B cell (primary cell): ENCODE data around the gene FDXACB1. TPM values are rescaled to one million over a fixed set of nuclear protein-coding genes. Genes with fewer than 3 reads are reported as not detected.

Experiments
- ATAC-seq: fragments of 200-7000 bp; cut with Tn5 transposase; one replicate; pipeline ENCODE4 v1.10.0; 2021; ENCODE audit warnings: low read depth, mild to moderate bottlenecking, moderate number of reproducible peaks, moderate library complexity
- CTCF ChIA-PET: fragments of 350-600 bp; sonication (Branson Sonifier 250); formaldehyde crosslinking; loops from one replicate; lab custom pipeline; 2021; ENCODE audit warnings: antibody characterized with exemption, inconsistent platforms; lab: Charles Lee
- POLR2A ChIA-PET: fragments of 350-600 bp; sonication (Branson Sonifier 250); formaldehyde crosslinking; loops from one replicate; lab custom pipeline; 2021; ENCODE audit warnings: antibody characterized with exemption; lab: Charles Lee
- DNase-seq: peaks from one replicate; pipeline ENCODE4 v3.0.0; 2013
- H2AFZ ChIP-seq: 2 replicates; pipeline ENCODE4 v1.6.1; 2012; ENCODE audit warnings: mild to moderate bottlenecking, low read depth, low read length; ENCODE audit not compliant: insufficient read depth, poor library complexity, severe bottlenecking
- H3K27ac ChIP-seq, 2 donors: 1 replicate in 1 of 2; 2 replicates in 1 of 2; pipeline ENCODE4 v1.5.1; 2012 to 2013; ENCODE audit warnings: low read length in 2 of 2, mild to moderate bottlenecking in 2 of 2, moderate library complexity in 1 of 2
- H3K27me3 ChIP-seq, 4 experiments: fragments of 200-600 bp in 1 of 4; sonication (generic) in 1 of 4; replicated peaks in 1 of 4; 1 replicate in 2 of 4; 2 replicates in 2 of 4; pipeline versions ENCODE4 v1.6.1 to v1.7.0; 2013 to 2016; ENCODE audit warnings: low read length in 3 of 4, mild to moderate bottlenecking in 2 of 4, mixed read lengths in 1 of 4, moderate library complexity in 1 of 4; ENCODE audit not compliant: insufficient read depth in 4 of 4, control insufficient read depth in 3 of 4; ENCODE audit errors: control extremely low read depth in 1 of 4
- H3K36me3 ChIP-seq, 2 experiments: replicated peaks in 1 of 2; 1 replicate in 1 of 2; 2 replicates in 1 of 2; pipeline versions ENCODE4 v1.6.1 to v1.7.1; 2013; ENCODE audit warnings: low read length in 1 of 2; ENCODE audit not compliant: insufficient read depth in 2 of 2, control insufficient read depth in 1 of 2; ENCODE audit errors: control extremely low read depth in 1 of 2, extremely low read depth in 1 of 2
- H3K4me1 ChIP-seq, 2 donors: fragments of 200-600 bp in 1 of 2; sonication (generic) in 1 of 2; 1 replicate in 1 of 2; 2 replicates in 1 of 2; pipeline versions ENCODE4 v1.5.1 to v1.6.1; 2013 to 2017; ENCODE audit warnings: low read length in 2 of 2; ENCODE audit not compliant: control insufficient read depth in 2 of 2, insufficient read depth in 2 of 2
- H3K4me2 ChIP-seq: replicated peaks from 2 replicates; pipeline ENCODE3; 2012; ENCODE audit warnings: mild to moderate bottlenecking, low read depth, low read length; ENCODE audit not compliant: poor library complexity, severe bottlenecking
- H3K4me3 ChIP-seq, 5 experiments: fragments of 200-600 bp in 1 of 5; sonication (generic) in 1 of 5; 1 replicate in 3 of 5; 2 replicates in 2 of 5; pipeline versions ENCODE4 v1.5.1 to v1.7.0; 2011 to 2016; ENCODE audit warnings: low read length in 4 of 5, mild to moderate bottlenecking in 4 of 5, low read depth in 2 of 5, control low read depth in 1 of 5, moderate library complexity in 1 of 5; ENCODE audit not compliant: insufficient read depth in 1 of 5; ENCODE audit errors: control extremely low read depth in 1 of 5, extremely low read depth in 1 of 5
- H3K79me2 ChIP-seq: fragments of 200-600 bp; sonication (generic); one replicate; pipeline ENCODE4 v1.6.0; 2016; ENCODE audit warnings: low read length; ENCODE audit not compliant: control insufficient read depth, insufficient read depth
- H3K9ac ChIP-seq: fragments of 200-600 bp; sonication (generic); 2 replicates; pipeline ENCODE4 v1.6.1; 2017; ENCODE audit warnings: mild to moderate bottlenecking, low read length, moderate library complexity
- H3K9me3 ChIP-seq, 3 donors: one replicate each; pipeline versions ENCODE4 v1.6.1 to v1.7.1; 2013; ENCODE audit warnings: low read length in 2 of 3; ENCODE audit not compliant: control insufficient read depth in 2 of 3, insufficient read depth in 1 of 3; ENCODE audit errors: control extremely low read depth in 1 of 3
- H4K20me1 ChIP-seq: 2 replicates; pipeline ENCODE4 v1.6.0; 2012; ENCODE audit warnings: mild to moderate bottlenecking, low read length; ENCODE audit not compliant: insufficient read depth, control insufficient read depth, poor library complexity, severe bottlenecking
- H3K27ac Mint-ChIP-seq: one replicate; pipeline ENCODE4 v1.8.0; 2021; ENCODE audit warnings: mixed read lengths
- H3K27me3 Mint-ChIP-seq: one replicate; pipeline ENCODE4 v1.8.0; 2021; ENCODE audit warnings: mixed read lengths
- H3K4me1 Mint-ChIP-seq: one replicate; pipeline ENCODE4 v1.8.0; 2021; ENCODE audit warnings: mixed read lengths
- H3K4me3 Mint-ChIP-seq: one replicate; pipeline ENCODE4 v1.8.0; 2021; ENCODE audit warnings: mixed read lengths
- H3K9me3 Mint-ChIP-seq: one replicate; pipeline ENCODE4 v1.8.0; 2022; ENCODE audit warnings: mixed read lengths; ENCODE audit not compliant: insufficient read depth
- EZH2 ChIP-seq: IDR thresholded peaks from 2 replicates; pipeline ENCODE4 v1.6.1; 2012; ENCODE audit warnings: borderline replicate concordance, low read depth, mild to moderate bottlenecking, moderate library complexity, low read length; ENCODE audit not compliant: insufficient read depth, poor library complexity, severe bottlenecking
- WGBS: methylation state at CpG from one replicate; pipeline ENCODE4 v1.1.5; 2013; ENCODE audit warnings: missing lambda C conversion rate; ENCODE audit not compliant: insufficient coverage; 5-methylcytosine and 5-hydroxymethylcytosine counted together
- intact Hi-C: fragments of 100-400 bp; cut with micrococcal nuclease; formaldehyde crosslinking; loops from one replicate; pipeline ENCODE4 v1.10.0; 2022
- polyA plus RNA-seq: library from polyadenylated mRNA; depleted of rRNA; stranded (reverse); fragments of >200 nt; gene quantifications from 2 replicates; pipeline ENCODE4 v1.2.3, GENCODE V29; 2012
- total RNA-seq, 2 donors: library from RNA; stranded (reverse); fragments of 120-200 nt in 1 of 2; gene quantifications; 1 replicate in 1 of 2; 2 replicates in 1 of 2; pipeline versions ENCODE4 v1.2.3 to v1.2.4, GENCODE V29; 2013 to 2022
- TF ChIP-seq, protein P1 (sequence below): fragments of 200-600 bp; IDR thresholded peaks from one replicate; pipeline ENCODE4 v1.8.0; 2022; ENCODE audit warnings: antibody characterized with exemption, mild to moderate bottlenecking

The FDXACB1 gene
- total and polyA plus RNA-seq, 2 donors (not counting 1 experiment from before 2014, with no cell fraction given): 3.1 to 4.0 TPM

DNA sequence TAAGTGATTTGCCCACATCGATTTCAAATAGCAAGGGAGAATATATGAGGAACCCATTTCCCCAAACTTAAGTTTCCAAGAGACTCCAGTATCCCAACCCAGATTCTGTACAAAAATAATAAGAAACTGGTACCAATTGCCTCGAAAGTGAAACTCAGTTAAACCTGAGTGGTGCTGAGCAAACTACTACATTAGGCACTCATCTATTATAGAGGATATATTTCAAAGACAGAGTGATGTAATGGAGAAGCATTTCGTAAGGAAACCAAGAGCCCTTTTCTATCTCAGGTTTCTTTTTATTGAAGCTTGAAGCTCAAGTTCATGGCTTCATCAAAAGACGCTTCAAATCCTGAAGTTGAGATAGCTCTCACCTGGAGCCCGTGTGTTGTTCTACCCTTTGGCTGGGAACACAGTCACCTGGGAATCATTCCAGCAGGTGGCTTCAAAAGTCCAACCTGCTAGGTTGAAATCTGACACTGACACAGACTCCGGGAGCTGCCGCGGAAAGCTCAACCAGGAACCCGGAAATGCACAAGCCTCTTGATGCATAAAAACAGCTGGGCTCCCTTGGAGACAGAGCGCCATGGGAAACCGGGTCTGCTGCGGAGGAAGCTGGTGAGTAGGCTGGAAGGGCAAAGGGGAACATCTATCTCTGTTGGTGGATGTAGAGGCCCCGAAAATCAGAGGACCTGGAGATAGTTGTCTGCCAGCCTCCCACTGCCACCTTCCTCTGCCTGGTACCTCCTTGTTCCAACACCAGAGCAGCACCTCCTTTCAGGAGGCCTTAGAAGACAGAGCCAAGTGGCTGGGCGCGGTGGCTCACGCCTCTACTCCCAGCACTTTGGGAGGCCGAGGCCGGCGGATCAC, 39.7 kb upstream of the FDXACB1 start, which contains the start of gene C11orf52:
TSS of gene C11orf52 (plus strand) at position 524 of the 867 bp plus-strand sequence. CDS start at position 584, 60 bp downstream.
- Histone ChIP-seq H3K4me3 (no peak within 1 kb of the TSS), H4K20me1 (no peaks in the 10 kb centered on the region), H3K27me3 (peaks cover 0 to 24% (median 10%) of the 10 kb centered on the region in 4 experiments), H3K79me2 (no peaks in the 10 kb centered on the region), H2AFZ (no peak within 1 kb of the TSS), H3K36me3 (no peaks in the 10 kb centered on the region), H3K4me1 (no peaks in the 10 kb centered on the region), H3K27ac (no peak within 1 kb of the TSS), H3K9ac (no peak within 1 kb of the TSS), H3K9me3 (no peaks in the 10 kb centered on the region), H3K4me2 (no peak within 1 kb of the TSS)
- Mint-ChIP-seq H3K4me3 (no peak within 1 kb of the TSS), H3K27me3 (peaks cover 51% of the 10 kb centered on the region), H3K4me1 (no peaks in the 10 kb centered on the region), H3K9me3 (no peaks in the 10 kb centered on the region), H3K27ac (no peak within 1 kb of the TSS)
- 87% methylated on average over 13 of the region's 19 CpGs for WGBS
- intact Hi-C loops: no loop called here
- TF ChIP-seq, protein P1, sequence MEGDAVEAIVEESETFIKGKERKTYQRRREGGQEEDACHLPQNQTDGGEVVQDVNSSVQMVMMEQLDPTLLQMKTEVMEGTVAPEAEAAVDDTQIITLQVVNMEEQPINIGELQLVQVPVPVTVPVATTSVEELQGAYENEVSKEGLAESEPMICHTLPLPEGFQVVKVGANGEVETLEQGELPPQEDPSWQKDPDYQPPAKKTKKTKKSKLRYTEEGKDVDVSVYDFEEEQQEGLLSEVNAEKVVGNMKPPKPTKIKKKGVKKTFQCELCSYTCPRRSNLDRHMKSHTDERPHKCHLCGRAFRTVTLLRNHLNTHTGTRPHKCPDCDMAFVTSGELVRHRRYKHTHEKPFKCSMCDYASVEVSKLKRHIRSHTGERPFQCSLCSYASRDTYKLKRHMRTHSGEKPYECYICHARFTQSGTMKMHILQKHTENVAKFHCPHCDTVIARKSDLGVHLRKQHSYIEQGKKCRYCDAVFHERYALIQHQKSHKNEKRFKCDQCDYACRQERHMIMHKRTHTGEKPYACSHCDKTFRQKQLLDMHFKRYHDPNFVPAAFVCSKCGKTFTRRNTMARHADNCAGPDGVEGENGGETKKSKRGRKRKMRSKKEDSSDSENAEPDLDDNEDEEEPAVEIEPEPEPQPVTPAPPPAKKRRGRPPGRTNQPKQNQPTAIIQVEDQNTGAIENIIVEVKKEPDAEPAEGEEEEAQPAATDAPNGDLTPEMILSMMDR: no peak
- no peak for TF ChIP-seq EZH2
- DNase-seq (no peak), ATAC-seq (no peak)
- POLR2A ChIA-PET: interaction anchor here (1.6 kb wide), 1 partner anchor 8 kb away, joined by 4 read pairs; no protein-coding TSS in a partner anchor
- CTCF ChIA-PET: interaction anchor here (0.9 kb wide), 1 partner anchor 13 kb away, joined by 7 read pairs; no protein-coding TSS in a partner anchor

DNA sequence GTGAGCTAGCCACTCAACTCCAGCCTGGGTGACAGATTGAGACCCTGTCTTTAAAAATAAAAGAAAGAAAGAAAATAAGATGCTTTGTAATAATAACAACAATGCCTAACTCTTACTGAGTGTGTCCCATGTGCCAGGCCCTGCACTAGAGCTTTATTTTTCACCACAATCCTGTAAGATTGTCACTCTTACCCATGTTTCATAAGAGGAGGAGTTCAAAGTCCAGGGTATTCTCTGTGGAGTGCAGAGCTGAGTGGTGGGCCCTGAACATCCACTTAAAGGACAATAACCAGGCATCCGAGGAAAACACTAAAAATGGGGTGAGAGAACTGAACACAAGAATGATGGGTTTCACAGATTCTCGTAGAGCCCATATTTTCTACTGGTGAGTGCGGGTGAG, 38.8 kb upstream of the FDXACB1 start:
- intact Hi-C loops: no loop called here
- Histone ChIP-seq H3K27me3 (peaks cover 0 to 29% (median 13%) of the 10 kb centered on the region in 4 experiments), H3K4me3 (no peak overlapping the region), H3K79me2 (no peaks in the 10 kb centered on the region), H3K9me3 (no peaks in the 10 kb centered on the region), H4K20me1 (no peaks in the 10 kb centered on the region), H3K4me2 (no peak overlapping the region), H2AFZ (no peak overlapping the region), H3K36me3 (no peaks in the 10 kb centered on the region), H3K9ac (no peak overlapping the region), H3K4me1 (no peaks in the 10 kb centered on the region), H3K27ac (no peak overlapping the region)
- H3K27me3 Mint-ChIP-seq: peaks cover 51% of the 10 kb centered on the region
- H3K9me3 Mint-ChIP-seq: no peaks in the 10 kb centered on the region
- CTCF ChIA-PET: no interaction called here
- no peak for ATAC-seq
- no peaks in the 10 kb centered on the region for H3K4me1 Mint-ChIP-seq
- TF ChIP-seq, protein P1: no peak
- H3K4me3 Mint-ChIP-seq: no peak overlapping the region
- 88% methylated on average over 2 of the region's 3 CpGs for WGBS
- DNase-seq: no peak
- H3K27ac Mint-ChIP-seq: no peak overlapping the region
- POLR2A ChIA-PET: interaction anchor here (1.6 kb wide), 1 partner anchor 9 kb away, joined by 4 read pairs; no protein-coding TSS in a partner anchor
